Measurements from ENCODE around the gene WDR70.

WDR70 gene

GRCh38 chr5:37724395-37725125 lies 345.4 kb downstream of the WDR70 start:
- TF ChIP-seq CTCF (IDR thresholded peaks at IDR 0.05; ENCODE audit: low read depth, low read length), result no peak
- peaks cover 8% of the 10 kb centered on the region for H3K36me3 ChIP-seq
- no peak for DNase-seq
- H3K4me3 ChIP-seq (ENCODE audit: low read depth, low read length), result no peak overlapping the region
- no peaks in the 10 kb centered on the region for H3K27me3 ChIP-seq (ENCODE audit: insufficient read depth, low read depth, severe bottlenecking)
- H3K27ac ChIP-seq, result no peak overlapping the region
- no peaks in the 10 kb centered on the region for H3K9me3 ChIP-seq (ENCODE audit: severe bottlenecking)

- no peaks in the 10 kb centered on the region for H3K9me3 ChIP-seq (ENCODE audit: severe bottlenecking)
- no peak for TF ChIP-seq CTCF (IDR thresholded peaks at IDR 0.05; ENCODE audit: low read depth, low read length)
- H3K27ac ChIP-seq, result no peak overlapping the region
- H3K27me3 ChIP-seq (ENCODE audit: insufficient read depth, low read depth, severe bottlenecking), result no peaks in the 10 kb centered on the region
- peaks cover 8% of the 10 kb centered on the region for H3K36me3 ChIP-seq
- no peak overlapping the region for H3K4me3 ChIP-seq (ENCODE audit: low read depth, low read length)
- no peak for DNase-seq
These were observed 346.1 kb downstream of the WDR70 start for GRCh38 chr5:37725185-37725584.

- Histone ChIP-seq H3K27ac (no peak overlapping the region), H3K4me3 (ENCODE audit: low read depth, low read length) (no peak overlapping the region), H3K36me3 (peaks cover 8% of the 10 kb centered on the region)
These were observed 348.1 kb downstream of the WDR70 start for GRCh38 chr5:37727238-37727637.

GRCh38 chr5:37730896-37731455 lies 351.9 kb downstream of the WDR70 start:
- Histone ChIP-seq H3K27me3 (ENCODE audit: insufficient read depth, low read depth, severe bottlenecking) (no peaks in the 10 kb centered on the region), H3K9me3 (ENCODE audit: severe bottlenecking) (no peaks in the 10 kb centered on the region), H3K27ac (no peak overlapping the region), H3K36me3 (peaks cover 6% of the 10 kb centered on the region), H3K4me3 (ENCODE audit: low read depth, low read length) (no peak overlapping the region)
- DNase-seq, result no peak
- TF ChIP-seq CTCF (IDR thresholded peaks at IDR 0.05; ENCODE audit: low read depth, low read length), result no peak

More at GRCh38 chr5:37727238-37727637, 348.1 kb downstream of the WDR70 start:
- no peaks in the 10 kb centered on the region for H3K27me3 ChIP-seq (ENCODE audit: insufficient read depth, low read depth, severe bottlenecking)
- H3K9me3 ChIP-seq (ENCODE audit: severe bottlenecking), result no peaks in the 10 kb centered on the region
- no peak for DNase-seq
- TF ChIP-seq CTCF (IDR thresholded peaks at IDR 0.05; ENCODE audit: low read depth, low read length), result no peak

GRCh38 chr5:37734114-37734513 lies 355.0 kb downstream of the WDR70 start:
- Histone ChIP-seq H3K27me3 (ENCODE audit: insufficient read depth, low read depth, severe bottlenecking) (no peaks in the 10 kb centered on the region), H3K27ac (no peak overlapping the region), H3K36me3 (no peaks in the 10 kb centered on the region; the same call in 1 of the 2 replicates), H3K4me3 (ENCODE audit: low read depth, low read length) (no peak overlapping the region), H3K9me3 (ENCODE audit: severe bottlenecking) (no peaks in the 10 kb centered on the region)
- no peak for TF ChIP-seq CTCF (IDR thresholded peaks at IDR 0.05; ENCODE audit: low read depth, low read length)
- no peak for DNase-seq

Measured in WERI-Rb-1 (cell line).